Measurements from ENCODE around the gene TPPP.

- TF ChIP-seq RAD21 (IDR thresholded peaks at IDR 0.05; ENCODE audit: low read depth): no peak
- TF ChIP-seq EP300 (IDR thresholded peaks at IDR 0.05; ENCODE audit: borderline replicate concordance): no peak
- no peak for TF ChIP-seq TAF1 (IDR thresholded peaks at IDR 0.05; ENCODE audit: low read depth)
- no peak for TF ChIP-seq CREB1 (IDR thresholded peaks at IDR 0.05; ENCODE audit: low read depth)
- no peak for TF ChIP-seq EGR1 (IDR thresholded peaks at IDR 0.05)
- no peak for TF ChIP-seq MAX (IDR thresholded peaks at IDR 0.05)
- no peak for TF ChIP-seq REST (IDR thresholded peaks at IDR 0.05; ENCODE audit: low read depth)
- no peak for TF ChIP-seq NFIC (IDR thresholded peaks at IDR 0.05)
- no peak for TF ChIP-seq TCF12 (IDR thresholded peaks at IDR 0.05; ENCODE audit: low read depth)
- no peak for TF ChIP-seq FOXM1 (IDR thresholded peaks at IDR 0.05; ENCODE audit: borderline replicate concordance, low read depth)
- TF ChIP-seq CEBPB (IDR thresholded peaks at IDR 0.05): no peak
Measured at GRCh38 chr5:645421-645820, 47.7 kb downstream of the TPPP start.

Data from Ishikawa (cell line).